Thoracic aorta (tissue), 2 donors: Measurements from ENCODE around the gene MEIS1. TPM values are rescaled to one million over a fixed set of nuclear protein-coding genes. Genes with fewer than 3 reads are reported as not detected.

Source experiments
- ATAC-seq: fragments of 150-250 bp; one replicate; pipeline ENCODE4 v1.8.0; 2017; ENCODE audit warnings: low read depth; ENCODE audit not compliant: insufficient number of reproducible peaks, low FRiP score
- DNase-seq: peaks from one replicate; pipeline ENCODE4 v3.0.0-alpha.2; 2020; ENCODE audit warnings: low spot score
- H3K27ac ChIP-seq, 2 donors: fragments of 200-600 bp; sonication (generic); 1 replicate in 1 of 2; 2 replicates in 1 of 2; pipeline ENCODE4 v1.5.1; 2016; ENCODE audit warnings: mild to moderate bottlenecking in 2 of 2, moderate library complexity in 2 of 2
- H3K27me3 ChIP-seq: fragments of 200-600 bp; sonication (generic); replicated peaks from 2 replicates; pipeline ENCODE4 v1.6.0; 2016; ENCODE audit warnings: mild to moderate bottlenecking; ENCODE audit not compliant: insufficient read depth
- H3K36me3 ChIP-seq: fragments of 200-600 bp; sonication (generic); one replicate; pipeline ENCODE4 v1.5.1; 2016
- H3K4me1 ChIP-seq, 2 donors: fragments of 200-600 bp; sonication (generic); 1 replicate in 1 of 2; 2 replicates in 1 of 2; pipeline versions ENCODE4 v1.5.1 to v1.6.0; 2016; ENCODE audit warnings: low read depth in 2 of 2, mild to moderate bottlenecking in 1 of 2; ENCODE audit not compliant: control insufficient read depth in 1 of 2
- H3K4me3 ChIP-seq: fragments of 200-600 bp; sonication (generic); 2 replicates; pipeline ENCODE4 v1.5.1; 2016; ENCODE audit warnings: mild to moderate bottlenecking
- H3K9me3 ChIP-seq: fragments of 200-600 bp; sonication (generic); 2 replicates; pipeline ENCODE4 v1.5.1; 2016
- CTCF ChIP-seq: fragments of 200-600 bp; sonication (generic); IDR thresholded peaks from one replicate; pipeline ENCODE4 v1.5.1; 2019; ENCODE audit warnings: antibody characterized with exemption
- total RNA-seq, 2 donors: library from RNA; depleted of rRNA; stranded (reverse); fragments of >200 nt; gene quantifications; one replicate each; pipeline versions ENCODE4 v1.1.0 to v1.2.3, GENCODE V29; 2016

The MEIS1 gene
- total RNA-seq, 2 donors from 2014 or later: 29.4 to 58.4 TPM

- Histone ChIP-seq H3K36me3 (no peaks in the 10 kb centered on the region), H3K27ac (no peak overlapping the region), H3K4me1 (peaks cover 0 to 12% of the 10 kb centered on the region in 2 donors), H3K4me3 (no peak overlapping the region), H3K27me3 (no peaks in the 10 kb centered on the region), H3K9me3 (no peaks in the 10 kb centered on the region)
- ATAC-seq (no peak), DNase-seq (no peak)
- no peak for TF ChIP-seq CTCF
Measured at GRCh38 chr2:66604976-66605375, 170.1 kb downstream of the MEIS1 start.

DNA sequence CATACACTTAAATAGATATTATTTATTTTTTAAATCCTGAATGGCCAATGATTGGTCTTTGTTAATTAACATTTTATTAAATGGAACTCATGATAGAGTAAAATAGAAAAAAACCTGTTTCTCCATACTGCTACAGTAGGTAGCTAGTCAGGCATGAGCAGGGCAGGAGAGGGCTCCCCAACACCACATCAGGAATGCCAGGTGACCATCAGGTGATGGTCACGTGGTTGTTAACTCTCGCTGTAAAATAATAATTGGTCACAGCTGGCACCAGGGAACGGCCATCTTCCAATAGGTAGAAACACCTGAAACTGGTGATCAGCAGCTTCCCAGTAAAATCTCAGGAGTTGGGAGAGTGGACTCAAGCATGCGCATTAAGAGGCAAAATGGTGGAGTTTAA lies 172.2 kb downstream of the MEIS1 start:
- Histone ChIP-seq H3K9me3 (no peaks in the 10 kb centered on the region), H3K27me3 (no peaks in the 10 kb centered on the region), H3K4me3 (no peak overlapping the region), H3K27ac (no peak overlapping the region), H3K36me3 (no peaks in the 10 kb centered on the region), H3K4me1 (peaks cover 0 to 12% of the 10 kb centered on the region in 2 donors)
- ATAC-seq (no peak), DNase-seq (no peak)
- no peak for TF ChIP-seq CTCF
